ENCODE results near the gene CLDN6. TPM values are rescaled to one million over a fixed set of nuclear protein-coding genes. Genes with fewer than 3 reads are reported as not detected.

CLDN6 gene
- total RNA-seq, 6 experiments from 2014 or later = 2.9 TPM; not detected in 5

- Histone ChIP-seq H3K4me1 (peaks cover 0 to 17% (median 7%) of the 10 kb centered on the region in 4 donors), H3K9me3 (no peaks in the 10 kb centered on the region), H3K36me3 (no peaks in the 10 kb centered on the region), H3K4me3 (no peak overlapping the region), H3K27me3 (no peaks in the 10 kb centered on the region), H3K27ac (no peak overlapping the region)
- ATAC-seq (no peak), DNase-seq (no peak)
- intact Hi-C loops (cut with DNase I) = no loop called here
- WGBS (ENCODE audit: insufficient coverage, low coverage, low lambda C conversion rate, missing lambda C conversion rate) = 36% methylated on average over 8 of the region's 19 CpGs
- no peak for TF ChIP-seq CTCF (IDR thresholded peaks at IDR 0.05)
- TF ChIP-seq POLR2A (IDR thresholded peaks at IDR 0.05) = no peak
These were observed 5.7 kb downstream of the CLDN6 start for GRCh38 chr16:3012246-3012645.

- TF ChIP-seq CTCF (IDR thresholded peaks at IDR 0.05) (no peak), POLR2A (IDR thresholded peaks at IDR 0.05) (no peak)
- Histone ChIP-seq H3K4me1 (peaks cover 0 to 34% (median 18%) of the 10 kb centered on the region in 4 donors), H3K27ac (no peak overlapping the region), H3K27me3 (no peaks in the 10 kb centered on the region), H3K9me3 (no peaks in the 10 kb centered on the region), H3K36me3 (no peaks in the 10 kb centered on the region), H3K4me3 (no peak overlapping the region)
- intact Hi-C loops (cut with DNase I) = no loop called here
- ATAC-seq (no peak), DNase-seq (no peak)
- WGBS (ENCODE audit: insufficient coverage, low coverage, low lambda C conversion rate, missing lambda C conversion rate) = 94% methylated on average over 7 of the region's 8 CpGs
These were observed 7.5 kb downstream of the CLDN6 start for GRCh38 chr16:3010510-3010909.

GRCh38 chr16:3009568-3010390 lies 8.2 kb downstream of the CLDN6 start:
- DNase-seq = no peak
- Histone ChIP-seq H3K4me3 (no peak overlapping the region), H3K4me1 (peaks cover 0 to 40% (median 18%) of the 10 kb centered on the region in 4 donors), H3K36me3 (no peaks in the 10 kb centered on the region), H3K27ac (no peak overlapping the region), H3K9me3 (no peaks in the 10 kb centered on the region), H3K27me3 (no peaks in the 10 kb centered on the region)
- 68% methylated on average over 6 of the region's 21 CpGs for WGBS (ENCODE audit: insufficient coverage, low coverage, low lambda C conversion rate, missing lambda C conversion rate)
- no peak for ATAC-seq
- intact Hi-C loops (cut with DNase I) = no loop called here
- TF ChIP-seq CTCF (IDR thresholded peaks at IDR 0.05) (no peak), POLR2A (IDR thresholded peaks at IDR 0.05) (no peak)

GRCh38 chr16:3008690-3009037 lies 9.3 kb downstream of the CLDN6 start:
- Histone ChIP-seq H3K27me3 (no peaks in the 10 kb centered on the region), H3K4me1 (peaks cover 0 to 40% (median 18%) of the 10 kb centered on the region in 4 donors), H3K9me3 (no peaks in the 10 kb centered on the region), H3K27ac (peak overlapping the region in 2 of 3 donors; percentile 76 to 83), H3K4me3 (no peak overlapping the region), H3K36me3 (no peaks in the 10 kb centered on the region)
- ATAC-seq (no peak), DNase-seq (no peak)
- intact Hi-C loops (cut with DNase I) = no loop called here
- TF ChIP-seq CTCF (IDR thresholded peaks at IDR 0.05) (no peak), POLR2A (IDR thresholded peaks at IDR 0.05) (no peak)
- WGBS (ENCODE audit: insufficient coverage, low coverage, low lambda C conversion rate, missing lambda C conversion rate) = 71% methylated on average over 4 of the region's 4 CpGs

Data from right lobe of liver (tissue), 6 donors.